Colon (tissue), 2 donors: ENCODE measurements around the gene EEIG1.

Experiments used
- FAIRE-seq: peaks from 2 replicates; lab custom pipeline; 2012; peaks lifted over from hg19 to GRCh38; lab: Jason Lieb, UNC
- donor health status: control.
- donor health status: control.

EEIG1 gene

DNA sequence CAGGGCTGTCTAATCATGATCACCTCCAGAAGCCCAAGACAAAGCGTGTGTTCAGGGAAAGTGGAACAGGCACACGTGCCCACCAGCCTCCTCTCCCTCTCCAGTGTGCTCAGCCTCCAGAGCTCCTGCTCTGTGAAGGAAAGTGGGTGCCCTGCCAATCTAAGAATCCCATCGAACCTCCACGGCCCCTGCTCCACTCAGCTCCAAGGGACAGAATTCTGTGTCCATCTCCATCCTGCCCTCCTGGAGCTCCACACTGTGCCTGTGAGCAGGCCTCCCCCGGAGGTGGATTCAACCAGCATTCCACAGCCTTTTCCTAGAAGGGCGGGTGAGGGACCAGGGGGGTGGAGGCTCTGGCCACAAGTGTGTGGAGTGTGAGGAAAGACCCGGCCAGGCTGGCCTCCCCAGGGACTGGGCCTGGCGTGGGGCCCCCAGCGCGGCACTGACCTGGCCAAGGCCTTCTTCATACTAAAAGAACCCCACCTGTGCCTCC lies 6.0 kb downstream of the EEIG1 start:
- no peak for FAIRE-seq

DNA sequence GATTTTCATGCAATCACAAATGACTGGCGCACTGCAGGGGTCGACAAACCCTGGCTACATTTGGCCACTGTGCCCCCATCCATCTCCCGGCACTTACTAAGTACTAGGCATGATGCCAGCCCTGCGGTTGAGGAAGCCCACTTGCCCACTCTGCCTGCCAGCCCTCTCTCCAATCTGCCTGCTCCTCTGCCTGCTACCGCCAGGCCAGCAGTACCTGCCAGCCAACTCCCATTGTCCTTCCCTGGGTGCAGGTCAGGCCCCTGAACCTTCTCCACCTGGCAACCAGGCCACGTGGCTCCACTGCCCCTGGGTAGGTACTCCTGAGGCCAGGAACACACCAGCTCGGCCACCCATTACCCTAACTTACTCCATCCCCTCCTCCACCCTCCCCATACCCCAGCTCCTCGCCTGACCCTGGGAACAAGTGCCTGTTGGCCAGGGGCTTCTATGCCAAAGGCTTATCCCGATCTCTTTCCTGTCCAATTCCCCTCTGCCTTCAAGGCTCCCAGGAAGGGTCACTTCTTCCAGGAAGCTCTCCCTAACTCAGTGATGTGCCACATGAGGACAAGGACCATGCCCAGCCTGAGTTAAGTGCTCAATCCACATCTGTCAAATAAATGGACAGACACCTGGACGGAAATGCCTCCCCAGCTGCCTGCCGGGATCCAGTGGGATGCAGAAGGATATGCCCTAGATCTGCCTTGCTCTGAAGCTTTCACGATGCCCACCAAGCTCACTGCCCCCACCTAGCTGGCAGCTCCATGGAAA lies 6.6 kb downstream of the EEIG1 start:
- FAIRE-seq, result no peak

DNA sequence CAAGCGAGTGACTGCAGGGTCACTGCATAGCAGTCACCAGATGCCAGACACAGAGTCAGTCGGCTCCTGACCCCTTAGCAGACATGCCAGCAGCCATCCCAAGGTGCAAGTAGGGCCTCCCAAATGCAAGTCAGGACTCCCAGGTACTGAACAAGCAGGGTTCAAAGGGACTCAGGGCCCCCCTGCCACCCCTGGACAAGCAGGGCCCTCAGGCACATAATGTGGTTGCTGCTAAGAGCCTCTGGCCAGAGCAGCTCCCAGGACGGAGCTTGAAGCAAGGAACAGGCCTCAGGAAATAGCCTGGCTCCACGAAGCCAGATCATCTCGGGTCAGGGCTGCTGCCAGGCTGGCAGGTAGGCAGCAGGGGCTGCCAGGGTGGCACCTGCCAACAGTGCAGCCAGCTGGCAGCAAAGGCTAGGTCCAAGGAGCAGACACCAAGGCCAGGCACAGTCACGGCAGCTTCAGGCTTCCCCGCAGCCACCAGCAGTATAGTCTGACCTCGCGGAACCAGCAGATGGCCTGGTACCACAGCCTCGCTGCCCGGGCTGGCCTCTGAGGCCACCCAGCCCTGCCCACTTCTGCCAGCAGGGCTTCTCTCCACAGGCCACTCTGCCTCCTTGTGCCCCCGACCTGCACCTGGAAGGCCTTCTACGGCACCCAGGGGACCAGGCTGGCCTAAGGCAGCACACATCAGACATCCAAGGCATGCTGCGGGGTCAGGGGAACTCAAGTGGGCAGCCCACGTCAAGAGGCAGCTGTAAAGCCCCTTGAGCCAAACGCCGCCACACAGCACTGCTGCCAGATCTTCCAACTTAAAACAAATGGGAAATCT lies 7.4 kb downstream of the EEIG1 start:
- no peak for FAIRE-seq

DNA sequence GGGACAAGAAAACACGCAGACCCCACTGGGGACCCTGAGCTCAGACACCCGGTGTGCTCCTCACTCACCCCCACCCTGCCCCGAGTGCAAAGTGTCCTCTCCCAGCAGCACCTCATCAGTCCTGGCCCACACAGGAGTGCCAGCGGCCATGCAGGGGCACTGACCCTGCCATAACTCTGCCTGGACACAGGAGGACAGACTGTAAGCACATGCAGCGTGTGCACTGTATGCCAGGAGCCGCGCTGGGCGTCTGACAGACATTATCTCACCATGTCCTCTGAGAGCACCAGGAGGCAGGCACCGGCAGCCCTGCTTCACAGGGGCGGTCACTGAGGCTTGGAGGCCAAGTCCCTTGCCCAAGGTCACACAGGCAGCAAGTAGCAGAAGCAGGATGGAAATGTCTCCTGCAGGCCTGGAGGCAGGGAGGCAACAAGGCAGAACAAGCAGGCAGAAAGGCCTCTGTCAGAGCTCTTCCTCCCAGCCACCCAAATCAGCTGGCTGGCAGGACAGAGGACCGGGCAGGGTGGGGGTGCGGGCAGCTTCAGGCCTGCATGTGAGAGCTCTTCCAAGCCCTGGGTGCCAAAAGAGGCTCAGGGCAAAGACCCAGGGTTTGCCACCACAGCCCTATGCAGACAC lies 8.4 kb downstream of the EEIG1 start:
- no peak for FAIRE-seq

DNA sequence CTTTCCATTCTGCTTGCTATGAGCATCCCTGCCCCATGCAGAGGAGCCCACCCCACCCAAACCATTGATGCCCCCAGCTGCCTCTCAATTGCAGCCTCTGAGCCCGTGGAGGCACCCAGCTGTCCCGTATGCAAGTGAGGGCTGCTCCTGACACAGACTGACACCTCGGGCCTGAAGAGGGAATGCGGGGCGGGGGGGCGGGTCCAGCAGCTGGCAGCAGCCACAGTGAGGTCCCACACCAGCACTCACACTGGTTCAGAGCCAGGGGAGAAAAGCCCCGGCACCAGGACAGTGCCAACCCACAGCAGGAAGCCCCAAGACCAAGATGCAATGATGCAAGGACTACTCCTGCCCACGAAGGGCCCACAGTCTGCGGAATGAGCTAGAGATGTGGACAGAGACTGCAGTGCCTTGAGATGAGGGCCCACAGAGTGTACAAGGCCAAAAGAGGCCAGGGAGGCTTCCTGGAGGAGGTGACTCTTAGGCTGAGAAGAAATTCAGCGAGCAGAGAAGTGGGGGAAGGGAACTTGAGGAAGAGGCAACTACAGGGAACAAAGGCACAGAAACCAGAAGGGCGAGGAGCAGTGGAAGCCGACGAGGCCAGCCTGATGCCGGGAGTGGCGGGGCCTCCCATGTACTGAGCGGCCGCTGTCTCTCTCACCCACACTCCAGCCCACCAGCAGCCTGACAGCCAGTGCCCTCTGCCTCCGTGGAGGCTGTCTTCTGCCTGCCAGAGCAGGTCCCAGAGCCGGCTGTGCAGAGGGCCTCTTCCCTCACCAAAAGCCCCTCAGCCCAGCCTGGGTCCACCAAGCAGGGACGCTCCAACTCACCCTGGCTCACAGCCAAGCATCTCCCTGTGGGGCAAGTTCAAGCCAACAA lies 9.2 kb downstream of the EEIG1 start:
- no peak for FAIRE-seq

DNA sequence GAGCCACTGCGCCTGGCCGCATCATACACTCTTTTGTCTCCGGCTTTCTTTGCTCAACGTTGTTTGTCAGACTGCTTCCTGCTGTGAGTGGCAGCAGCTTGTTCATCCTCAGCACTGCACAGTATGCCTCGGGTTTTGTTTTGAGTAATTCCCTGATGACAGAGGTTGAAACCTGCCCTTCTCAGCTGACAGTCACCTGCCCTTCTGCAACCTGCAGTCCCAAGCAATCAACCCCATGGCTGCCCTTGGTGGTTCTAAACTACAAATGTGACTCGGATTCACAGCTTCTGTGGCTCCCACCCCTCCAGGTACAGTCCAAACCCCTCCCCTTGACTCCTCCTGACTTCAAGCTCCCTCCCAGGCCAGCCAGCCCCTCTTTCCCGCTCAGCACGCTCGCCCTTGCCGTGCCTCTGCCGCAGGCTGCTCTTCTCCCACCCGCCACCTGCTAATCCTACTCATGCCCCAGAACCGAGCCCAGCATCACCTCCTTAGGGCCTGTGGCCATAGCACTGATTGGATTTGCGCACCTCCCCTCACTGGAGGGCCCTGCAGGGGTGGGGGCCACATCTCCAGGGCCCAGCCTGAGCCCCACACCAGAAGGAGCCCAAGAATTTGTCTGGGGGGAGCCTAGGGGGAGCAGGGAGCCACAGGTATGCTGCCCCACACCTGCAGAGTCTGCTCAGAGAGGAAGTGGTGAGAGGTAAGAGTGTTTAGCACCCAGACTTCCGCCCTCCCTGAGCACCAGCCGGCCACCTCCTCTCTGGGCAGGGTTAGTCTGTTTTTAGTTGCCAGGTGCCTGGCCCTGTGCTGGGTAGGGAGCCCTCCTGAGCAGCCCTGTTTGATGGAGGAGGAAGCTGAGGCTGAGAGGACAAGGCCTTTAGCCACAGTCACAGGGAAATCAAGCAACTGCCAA lies 10.1 kb downstream of the EEIG1 start:
- FAIRE-seq, result no peak

DNA sequence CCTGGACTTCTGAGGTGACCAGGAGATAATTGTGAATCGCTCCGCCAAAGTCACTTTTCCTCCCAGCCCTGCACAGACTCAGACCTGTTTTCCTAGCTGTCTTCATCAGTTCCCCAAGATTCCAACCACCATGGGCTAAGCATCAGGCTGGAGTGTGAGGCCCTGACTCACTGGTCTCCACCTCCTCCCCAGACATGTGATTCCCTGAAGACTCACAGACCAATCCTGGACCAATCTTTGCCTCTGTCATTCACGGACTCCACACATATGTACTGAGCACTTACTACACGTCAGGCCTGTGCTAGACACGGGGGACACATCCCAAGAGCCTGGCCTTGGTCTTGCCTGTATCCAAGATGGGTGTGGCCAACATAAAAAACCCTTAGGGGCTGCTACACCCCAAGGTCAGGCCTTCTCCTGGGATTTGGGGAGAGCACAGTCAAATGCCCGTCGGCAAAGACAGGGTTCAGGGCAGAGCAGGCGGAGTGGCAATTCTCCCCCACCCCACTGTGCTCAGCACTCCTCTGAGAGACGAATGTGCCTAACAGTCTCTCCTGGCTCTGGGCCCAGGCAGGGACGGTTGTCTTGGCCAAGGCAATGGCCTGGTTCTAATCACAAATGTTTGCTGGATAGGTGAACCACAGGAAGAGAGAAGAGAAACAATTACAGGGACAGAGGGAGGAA lies 11.9 kb downstream of the EEIG1 start:
- FAIRE-seq, result no peak

DNA sequence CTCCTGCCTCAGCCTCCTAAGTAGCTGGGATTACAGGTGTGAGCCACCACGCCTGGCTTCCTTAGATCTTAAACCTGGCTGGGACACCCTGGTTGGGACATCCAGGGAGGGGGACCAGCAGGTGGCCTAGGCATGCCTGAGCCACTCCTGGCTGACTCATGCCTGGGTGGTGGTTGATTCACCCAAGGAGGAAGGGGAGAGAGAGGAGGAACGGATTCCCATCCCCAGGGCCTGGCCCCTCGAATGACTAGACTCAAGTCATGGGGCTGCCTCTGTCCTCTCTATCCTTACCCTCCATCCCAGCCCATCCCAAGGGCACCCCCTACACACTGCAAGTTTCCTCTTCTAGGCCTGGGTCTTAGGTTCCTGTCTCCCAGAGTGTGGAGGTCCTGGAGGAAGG lies 12.7 kb downstream of the EEIG1 start:
- FAIRE-seq, result no peak

DNA sequence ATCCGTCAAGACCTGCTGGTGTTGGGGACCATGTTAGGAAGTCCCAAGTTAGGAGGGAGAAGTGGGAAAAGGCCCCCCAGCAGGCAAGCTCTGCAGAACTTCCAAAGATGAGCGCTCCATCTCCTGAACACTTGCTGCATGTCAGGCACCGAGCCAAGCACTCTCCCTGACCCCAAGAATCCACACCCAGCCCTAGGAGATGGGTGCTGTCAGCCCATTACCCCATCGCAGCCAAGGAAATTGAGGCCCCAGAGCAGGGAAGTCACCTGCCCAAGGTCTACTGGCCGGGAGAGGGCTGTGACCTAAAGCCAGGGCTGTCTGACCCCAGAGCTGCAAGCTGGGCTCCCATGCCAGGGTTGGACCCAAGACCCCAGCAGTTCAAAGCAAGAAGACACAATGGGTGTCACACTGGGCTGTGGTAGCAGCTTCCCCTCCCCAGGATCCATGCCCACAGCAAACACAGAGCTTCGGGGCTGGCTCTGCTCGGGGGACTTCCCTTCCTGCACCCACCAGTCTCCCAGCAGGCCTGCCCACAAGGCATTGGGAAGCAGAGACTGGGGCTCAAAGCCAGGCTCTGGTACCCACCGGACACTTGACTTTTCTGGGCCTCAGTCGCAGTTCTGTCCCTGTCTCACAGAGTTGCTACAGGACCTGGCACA lies 13.5 kb downstream of the EEIG1 start:
- FAIRE-seq, result no peak

DNA sequence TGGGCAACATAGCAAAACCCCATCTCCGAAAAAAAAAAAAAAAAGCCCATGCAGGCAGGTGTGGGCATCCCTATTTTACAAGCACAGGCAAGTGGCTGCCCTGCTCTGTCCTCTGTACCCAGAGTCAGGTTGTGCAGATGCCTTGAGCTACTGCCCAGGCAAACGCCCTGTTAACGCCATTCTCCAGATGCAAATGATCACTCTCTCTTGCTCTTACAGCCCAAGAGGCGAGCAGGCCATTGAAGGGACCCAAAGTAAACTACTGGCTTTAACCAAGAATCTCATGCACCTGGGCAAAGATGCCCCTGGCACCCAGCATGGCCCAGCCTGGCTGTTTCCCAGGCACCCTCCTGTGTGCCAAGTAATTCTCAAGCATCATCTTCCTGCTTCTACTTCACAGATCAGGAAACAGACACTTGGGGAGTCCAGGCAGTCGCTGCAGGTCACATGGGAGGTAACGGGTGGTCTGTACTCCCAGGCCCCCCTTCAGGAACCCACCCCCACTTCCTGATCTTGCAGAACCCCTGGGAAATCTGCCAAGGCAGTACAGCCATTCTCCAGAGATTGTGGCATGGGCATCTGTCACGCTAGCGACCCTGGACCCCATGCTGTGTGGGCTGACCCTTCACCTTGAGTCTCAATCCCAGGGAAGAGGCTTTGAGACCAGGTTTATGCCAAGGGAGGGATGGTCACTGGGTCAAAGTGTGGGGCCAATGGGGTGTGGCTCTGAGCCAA lies 14.2 kb downstream of the EEIG1 start:
- FAIRE-seq, result no peak

DNA sequence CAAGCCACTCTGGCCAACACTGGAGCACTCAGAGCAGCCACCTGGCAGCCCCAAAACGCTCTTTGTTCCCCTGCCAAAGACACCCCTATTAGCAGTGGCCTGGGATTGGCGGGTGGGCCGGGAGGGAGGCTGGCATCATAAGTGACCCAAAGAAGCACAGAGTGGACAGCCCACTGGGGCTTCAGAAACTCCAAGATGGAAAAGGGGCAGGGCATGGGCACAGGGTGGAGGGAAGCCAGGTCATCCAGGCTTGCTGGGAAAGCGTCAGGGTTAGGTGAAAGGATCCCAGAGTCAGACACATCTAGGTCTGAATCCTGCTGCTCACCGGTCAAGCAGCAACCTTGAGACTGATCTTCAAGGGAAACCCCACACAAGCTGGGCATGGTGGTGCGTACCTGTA lies 14.8 kb downstream of the EEIG1 start:
- FAIRE-seq, result no peak

DNA sequence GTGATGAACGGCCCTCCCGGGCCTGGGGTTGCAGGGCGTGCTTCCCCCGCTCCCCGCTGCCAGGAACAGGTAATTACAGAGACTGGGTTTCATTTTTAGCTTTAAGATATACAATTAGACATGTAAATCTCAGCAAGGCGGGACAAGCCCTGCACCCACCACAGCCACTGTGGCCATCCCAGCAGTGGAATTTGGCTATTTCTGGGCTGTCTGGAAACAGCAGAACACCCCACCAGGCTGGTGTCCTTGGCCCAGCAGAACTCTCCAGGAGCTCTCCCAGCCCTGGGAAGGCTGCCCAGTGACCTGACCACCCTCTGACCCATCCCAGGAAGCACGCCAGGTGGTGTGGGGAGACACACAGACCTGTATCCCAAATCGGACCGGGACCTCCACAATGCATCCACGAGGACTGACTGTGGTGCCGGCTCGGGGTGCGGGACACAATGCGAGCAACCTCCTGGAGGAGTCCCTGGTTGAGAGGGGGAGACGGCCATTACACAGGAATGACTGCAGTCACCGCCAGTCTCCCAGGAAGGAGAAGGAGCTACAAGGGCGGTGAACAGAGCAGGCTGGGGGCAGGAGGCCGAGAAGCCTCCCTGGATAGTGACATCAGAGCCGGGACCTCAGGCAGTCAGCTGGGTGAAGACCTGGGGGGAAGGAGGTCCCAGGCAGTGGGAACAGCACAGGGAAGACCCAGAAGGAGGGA lies 17.3 kb downstream of the EEIG1 start:
- no peak for FAIRE-seq

DNA sequence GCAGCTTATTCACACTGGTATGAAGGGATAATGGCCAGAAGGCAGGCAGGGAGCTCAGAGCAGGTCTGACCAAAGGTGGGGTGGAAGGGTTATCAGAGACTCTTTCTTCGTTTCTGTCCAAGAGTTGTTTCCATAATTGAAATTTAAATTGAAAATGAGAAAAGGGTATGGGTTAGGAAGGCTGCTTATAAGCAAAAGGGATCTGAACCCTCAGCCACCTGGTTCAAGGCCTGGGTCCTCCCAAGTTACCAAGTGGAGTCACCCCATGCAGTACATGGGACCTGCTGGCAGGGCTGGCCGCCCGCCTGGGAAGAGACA lies 17.8 kb downstream of the EEIG1 start:
- FAIRE-seq, result no peak

DNA sequence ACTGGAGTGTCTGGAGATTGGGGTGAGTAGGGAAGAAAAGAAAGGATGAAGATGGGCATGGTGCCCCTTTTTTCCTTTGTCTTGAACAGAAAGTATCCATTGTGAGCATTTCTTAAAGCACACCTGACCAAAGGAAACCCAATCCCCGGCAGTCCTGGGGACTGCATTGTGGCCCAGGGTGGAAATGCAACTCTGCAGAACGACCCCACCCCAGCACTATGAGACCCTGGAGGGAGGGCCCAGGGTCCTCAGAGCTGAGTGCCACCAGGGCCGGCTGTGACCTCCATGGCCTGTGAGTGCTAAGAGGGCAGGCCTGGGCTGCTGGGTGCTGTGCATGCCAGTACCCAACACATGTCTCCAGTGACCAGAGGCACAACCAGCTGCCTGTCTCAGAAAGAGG lies 18.5 kb downstream of the EEIG1 start:
- no peak for FAIRE-seq

DNA sequence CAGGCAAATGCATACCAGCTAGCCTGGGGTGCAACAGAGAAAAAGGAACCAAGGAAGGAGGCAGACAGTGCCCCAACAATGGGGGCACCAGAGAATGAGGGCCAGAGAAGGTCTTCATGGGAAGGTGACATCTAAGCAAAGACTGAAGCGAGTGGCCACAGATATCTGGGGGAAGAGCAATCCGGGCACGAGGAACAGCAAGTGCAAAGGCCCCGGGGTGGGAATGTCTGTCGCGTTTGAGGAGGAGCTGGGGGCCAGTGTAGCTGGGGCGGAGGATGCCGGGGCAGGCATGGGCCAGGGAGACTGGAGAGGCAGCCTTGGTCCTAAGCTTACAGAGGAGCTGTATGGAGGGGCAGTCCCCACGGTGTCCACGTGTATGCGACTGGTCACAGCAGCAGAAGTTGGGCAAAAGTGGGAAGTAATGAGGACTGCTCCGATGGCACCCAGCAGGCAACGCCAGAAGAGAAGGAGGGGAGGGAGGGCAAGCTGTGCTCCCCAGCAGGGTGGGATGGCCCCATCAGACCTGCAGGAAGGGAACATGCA lies 19.1 kb downstream of the EEIG1 start:
- FAIRE-seq, result no peak

DNA sequence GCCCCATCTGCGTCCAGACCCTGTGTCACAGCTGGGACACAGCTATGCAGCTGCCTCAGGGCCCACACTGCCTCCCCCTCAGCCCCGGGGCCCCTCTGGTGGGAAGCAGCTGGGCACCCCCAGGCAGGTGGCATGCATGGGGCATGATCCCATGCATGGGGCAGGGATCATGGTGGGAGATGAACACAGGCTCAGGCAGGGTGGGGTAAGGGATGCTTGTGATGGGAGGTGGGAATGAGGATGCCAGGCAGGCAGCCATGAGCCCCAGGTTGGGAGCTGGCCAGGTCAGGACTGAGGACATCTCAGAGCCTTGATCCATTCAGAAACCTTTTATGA lies 19.7 kb downstream of the EEIG1 start:
- no peak for FAIRE-seq

DNA sequence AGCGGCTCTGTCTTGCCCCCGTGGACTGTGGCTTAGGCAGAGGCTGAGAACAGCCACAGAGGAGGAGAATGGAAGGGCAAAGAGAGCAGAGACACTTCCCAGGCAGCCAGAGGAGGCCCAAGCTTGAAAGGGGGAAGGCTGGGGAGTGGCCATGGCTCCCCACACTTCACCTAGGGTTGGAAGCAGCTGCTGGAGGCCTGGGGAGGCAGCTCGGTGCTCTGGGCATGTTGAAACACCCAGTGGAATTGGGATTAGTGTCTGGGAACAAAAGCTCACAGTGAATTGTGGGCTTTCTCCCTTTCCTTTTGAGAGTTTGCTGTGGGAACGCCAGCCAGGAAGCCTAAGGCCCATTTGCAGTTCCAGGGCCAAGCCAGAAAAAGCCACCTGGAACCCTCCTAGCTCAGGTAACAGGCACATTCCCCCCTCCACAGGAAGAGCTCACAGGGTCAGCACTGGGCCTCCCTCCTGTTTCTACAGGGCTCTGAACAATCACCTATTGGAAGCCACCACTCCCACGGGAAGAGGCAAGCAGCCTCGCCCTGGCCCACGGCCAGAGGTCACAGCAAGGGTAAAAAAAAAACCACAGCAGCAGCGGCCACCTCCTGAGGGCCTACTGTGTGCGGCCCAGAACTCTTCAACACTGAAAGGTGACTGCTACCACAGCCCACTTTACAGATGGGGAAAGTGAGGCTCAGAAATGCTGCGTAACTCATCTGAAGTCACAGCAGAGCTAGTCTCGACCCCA lies 20.2 kb downstream of the EEIG1 start:
- FAIRE-seq, result no peak
